ENCODE results near the gene SRPRB. TPM values are rescaled to one million over a fixed set of nuclear protein-coding genes. Genes with fewer than 3 reads are reported as not detected.

SRPRB gene
- total RNA-seq, 1 donor from 2014 or later, result 61.5 TPM

DNA sequence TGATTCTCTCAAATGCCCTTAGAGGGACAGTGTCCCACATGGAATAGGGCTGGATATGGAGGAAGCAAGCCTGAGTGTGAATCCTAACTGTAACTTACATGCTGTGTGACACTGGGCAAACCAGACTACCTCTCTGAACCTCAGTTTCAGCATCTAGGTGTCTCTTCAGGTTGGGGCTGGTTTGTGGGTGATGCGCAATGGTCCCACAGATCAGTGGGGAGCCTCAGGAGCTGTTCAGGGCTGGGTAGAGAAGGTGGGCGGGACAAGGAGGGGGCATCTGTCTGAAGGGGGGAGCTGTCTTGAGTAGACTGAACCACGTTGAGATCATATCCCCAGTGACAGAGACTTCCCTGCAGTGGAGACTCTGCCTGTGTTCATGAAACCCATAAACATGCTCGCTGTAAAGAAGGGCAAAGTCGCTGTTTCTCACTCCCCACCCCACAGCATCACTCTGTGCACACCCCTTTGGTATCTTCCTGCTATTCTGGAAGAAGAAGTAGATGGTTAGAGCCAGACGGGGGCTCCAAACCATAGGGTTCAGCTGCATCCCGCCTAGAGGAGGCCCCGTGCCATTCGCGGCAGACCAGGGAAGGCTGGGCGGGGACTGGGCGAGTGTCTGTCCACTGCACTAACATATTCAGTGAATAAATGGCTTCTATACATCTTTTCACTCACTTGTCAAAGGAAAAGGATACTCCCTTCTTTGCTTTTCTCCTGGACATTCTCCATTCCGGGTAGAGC lies 28.4 kb downstream of the SRPRB start:
- TF ChIP-seq, protein P1, sequence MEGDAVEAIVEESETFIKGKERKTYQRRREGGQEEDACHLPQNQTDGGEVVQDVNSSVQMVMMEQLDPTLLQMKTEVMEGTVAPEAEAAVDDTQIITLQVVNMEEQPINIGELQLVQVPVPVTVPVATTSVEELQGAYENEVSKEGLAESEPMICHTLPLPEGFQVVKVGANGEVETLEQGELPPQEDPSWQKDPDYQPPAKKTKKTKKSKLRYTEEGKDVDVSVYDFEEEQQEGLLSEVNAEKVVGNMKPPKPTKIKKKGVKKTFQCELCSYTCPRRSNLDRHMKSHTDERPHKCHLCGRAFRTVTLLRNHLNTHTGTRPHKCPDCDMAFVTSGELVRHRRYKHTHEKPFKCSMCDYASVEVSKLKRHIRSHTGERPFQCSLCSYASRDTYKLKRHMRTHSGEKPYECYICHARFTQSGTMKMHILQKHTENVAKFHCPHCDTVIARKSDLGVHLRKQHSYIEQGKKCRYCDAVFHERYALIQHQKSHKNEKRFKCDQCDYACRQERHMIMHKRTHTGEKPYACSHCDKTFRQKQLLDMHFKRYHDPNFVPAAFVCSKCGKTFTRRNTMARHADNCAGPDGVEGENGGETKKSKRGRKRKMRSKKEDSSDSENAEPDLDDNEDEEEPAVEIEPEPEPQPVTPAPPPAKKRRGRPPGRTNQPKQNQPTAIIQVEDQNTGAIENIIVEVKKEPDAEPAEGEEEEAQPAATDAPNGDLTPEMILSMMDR (conservative IDR thresholded peaks at IDR 0.05), result no peak
- no peaks in the 10 kb centered on the region for H3K4me1 Mint-ChIP-seq
- no peaks in the 10 kb centered on the region for H3K9me3 Mint-ChIP-seq
- H3K36me3 Mint-ChIP-seq (ENCODE audit: low read depth), result no peaks in the 10 kb centered on the region
- H3K4me3 Mint-ChIP-seq, result no peak overlapping the region
- DNase-seq (ENCODE audit: low read depth, low spot score), result no peak
- H3K27me3 Mint-ChIP-seq (ENCODE audit: low read depth), result no peaks in the 10 kb centered on the region
- H3K27ac Mint-ChIP-seq (ENCODE audit: unreplicated experiment), result no peak overlapping the region

DNA sequence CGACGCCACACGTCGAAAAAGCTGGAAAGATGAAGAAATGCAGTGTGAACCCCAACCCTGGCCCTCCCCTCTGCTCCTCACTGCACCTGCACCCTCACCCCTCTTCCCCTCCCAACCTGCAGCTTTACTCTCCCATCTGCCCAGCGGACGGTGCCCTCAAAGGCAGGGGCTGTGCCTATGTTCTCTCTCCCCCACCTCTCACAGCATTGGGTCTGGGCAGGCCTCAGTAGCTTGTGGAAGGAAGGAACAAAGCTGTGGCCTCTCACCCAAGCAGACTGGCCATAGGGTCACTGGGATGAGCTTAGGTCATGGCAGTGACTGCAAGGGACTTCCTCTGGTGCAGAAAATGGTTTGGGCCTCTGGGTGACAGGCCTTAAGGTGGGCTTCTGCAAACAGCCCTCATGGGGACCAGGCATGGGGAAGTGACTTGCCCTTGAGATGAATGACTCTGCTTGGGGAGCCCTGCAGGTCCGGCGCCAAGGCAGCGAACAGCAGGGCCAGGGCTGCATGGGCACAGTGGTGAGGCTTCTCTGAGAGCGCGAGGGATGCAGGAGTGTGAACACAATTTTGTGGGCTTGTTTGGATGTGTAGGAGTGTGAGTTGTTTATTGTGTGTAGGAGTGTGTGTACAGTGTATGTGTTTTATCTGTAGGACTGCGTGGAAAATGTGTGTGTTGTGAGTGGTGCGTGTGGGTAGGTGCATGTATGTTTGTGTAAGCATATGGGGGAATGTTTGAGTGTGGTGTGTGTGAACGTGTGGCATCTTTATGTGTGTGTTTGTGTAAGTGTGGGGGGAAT lies 29.2 kb downstream of the SRPRB start:
- DNase-seq (ENCODE audit: low read depth, low spot score), result no peak
- Mint-ChIP-seq H3K27me3 (ENCODE audit: low read depth) (no peaks in the 10 kb centered on the region), H3K9me3 (no peaks in the 10 kb centered on the region), H3K27ac (ENCODE audit: unreplicated experiment) (peak overlapping the region; percentile 58), H3K4me3 (no peak overlapping the region), H3K36me3 (ENCODE audit: low read depth) (no peaks in the 10 kb centered on the region), H3K4me1 (no peaks in the 10 kb centered on the region)
- TF ChIP-seq, protein P1 (conservative IDR thresholded peaks at IDR 0.05), result no peak

DNA sequence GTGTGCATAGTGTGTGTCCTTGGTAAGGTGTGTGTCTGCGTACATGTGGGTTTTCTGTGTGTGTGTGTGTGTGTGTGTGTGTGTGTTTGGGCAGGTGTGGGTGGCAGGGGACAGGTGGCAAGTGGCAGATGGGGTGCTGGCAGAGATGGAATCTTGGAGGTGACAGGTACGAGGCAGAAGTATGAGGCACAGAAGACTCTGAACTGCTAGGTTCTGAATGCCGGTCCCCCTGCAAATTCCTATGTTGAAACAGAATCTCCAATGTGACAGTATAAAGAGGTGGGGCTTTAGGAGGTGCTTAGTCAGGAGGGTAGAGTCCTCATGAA lies 29.8 kb downstream of the SRPRB start:
- no peaks in the 10 kb centered on the region for H3K9me3 Mint-ChIP-seq
- H3K27me3 Mint-ChIP-seq (ENCODE audit: low read depth), result no peaks in the 10 kb centered on the region
- no peaks in the 10 kb centered on the region for H3K36me3 Mint-ChIP-seq (ENCODE audit: low read depth)
- H3K4me3 Mint-ChIP-seq, result no peak overlapping the region
- TF ChIP-seq, protein P1 (conservative IDR thresholded peaks at IDR 0.05), result no peak
- no peak overlapping the region for H3K27ac Mint-ChIP-seq (ENCODE audit: unreplicated experiment)
- no peak for DNase-seq (ENCODE audit: low read depth, low spot score)
- H3K4me1 Mint-ChIP-seq, result no peaks in the 10 kb centered on the region

DNA sequence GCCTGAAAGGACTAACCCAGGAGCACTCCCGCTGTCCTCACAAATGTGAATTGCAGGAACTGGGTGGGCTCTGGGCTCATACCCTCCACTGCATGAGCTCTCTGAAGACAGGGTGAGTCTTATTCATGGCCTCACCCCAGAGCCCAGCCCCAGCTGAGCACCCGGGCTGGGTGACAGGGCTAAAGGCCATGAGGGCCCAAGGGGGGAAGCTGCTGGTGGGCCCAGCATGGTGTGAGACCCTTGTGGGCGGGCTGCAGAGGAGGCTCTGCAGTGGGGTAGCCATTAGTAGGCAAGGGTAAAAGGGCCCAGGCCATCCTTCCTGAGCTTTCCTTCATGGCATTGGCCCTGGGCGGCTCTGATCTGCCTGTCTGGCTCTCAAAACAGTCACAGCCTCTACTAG lies 30.3 kb downstream of the SRPRB start:
- TF ChIP-seq, protein P1 (conservative IDR thresholded peaks at IDR 0.05), result no peak
- no peak overlapping the region for H3K4me3 Mint-ChIP-seq
- no peak overlapping the region for H3K27ac Mint-ChIP-seq (ENCODE audit: unreplicated experiment)
- no peaks in the 10 kb centered on the region for H3K27me3 Mint-ChIP-seq (ENCODE audit: low read depth)
- H3K4me1 Mint-ChIP-seq, result no peaks in the 10 kb centered on the region
- no peak for DNase-seq (ENCODE audit: low read depth, low spot score)
- no peaks in the 10 kb centered on the region for H3K9me3 Mint-ChIP-seq
- no peaks in the 10 kb centered on the region for H3K36me3 Mint-ChIP-seq (ENCODE audit: low read depth)

DNA sequence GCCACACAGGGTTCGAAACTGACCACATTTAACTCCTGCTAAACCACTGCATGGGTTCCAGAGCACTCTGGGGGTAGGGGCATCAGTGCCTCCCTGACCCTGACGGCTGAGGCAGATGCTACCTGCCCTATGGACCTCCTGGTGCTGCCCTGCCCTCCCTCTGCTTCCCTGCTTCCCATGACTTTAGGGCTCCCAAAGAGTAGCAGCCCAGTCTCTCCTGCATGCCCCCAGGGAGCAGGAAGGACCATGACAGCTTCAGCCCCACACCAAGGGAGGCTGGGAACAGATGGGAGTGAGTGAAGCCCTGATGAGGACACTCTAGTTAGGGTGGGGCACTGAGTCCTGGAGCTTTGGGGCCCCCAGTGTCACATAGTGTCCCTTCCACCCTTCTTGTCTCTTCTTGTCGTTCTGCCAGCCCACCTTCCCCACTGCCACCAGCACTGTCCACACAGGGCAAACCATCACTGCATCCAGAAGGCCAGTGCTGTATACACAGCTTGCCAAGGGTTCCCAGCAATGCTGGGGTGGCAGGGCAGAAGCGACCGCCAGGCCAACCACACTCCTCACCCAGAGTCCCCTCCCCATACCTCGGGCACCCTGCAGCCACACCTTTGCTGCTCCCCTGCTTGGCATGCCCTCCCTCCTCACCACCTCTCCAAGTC lies 31.0 kb downstream of the SRPRB start:
- TF ChIP-seq, protein P1 (conservative IDR thresholded peaks at IDR 0.05), result no peak
- peak overlapping the region; percentile 10 for H3K27ac Mint-ChIP-seq (ENCODE audit: unreplicated experiment)
- no peaks in the 10 kb centered on the region for H3K4me1 Mint-ChIP-seq
- H3K9me3 Mint-ChIP-seq, result no peaks in the 10 kb centered on the region
- H3K36me3 Mint-ChIP-seq (ENCODE audit: low read depth), result no peaks in the 10 kb centered on the region
- H3K27me3 Mint-ChIP-seq (ENCODE audit: low read depth), result no peaks in the 10 kb centered on the region
- no peak for DNase-seq (ENCODE audit: low read depth, low spot score)
- no peak overlapping the region for H3K4me3 Mint-ChIP-seq

Data from neural crest cell (in vitro differentiated cells).